Neural cell (in vitro differentiated cells): ENCODE data around the gene NTMT1. TPM values are rescaled to one million over a fixed set of nuclear protein-coding genes. Genes with fewer than 3 reads are reported as not detected.

Experiments
- H2AFZ ChIP-seq: fragments of 200-600, 300-800 bp; sonication (generic), shearing (Covaris generic); 2 replicates; pipeline ENCODE4 v1.6.0; 2014; ENCODE audit warnings: low read depth, mild to moderate bottlenecking, antibody characterized with exemption, low read length, moderate library complexity
- H3F3A ChIP-seq: fragments of 200-600 bp; shearing (Covaris generic); 2 replicates; pipeline ENCODE4 v1.6.1; 2016; ENCODE audit warnings: mild to moderate bottlenecking, moderate library complexity, mixed read lengths, antibody characterized with exemption, low read length; ENCODE audit not compliant: insufficient read depth, poor library complexity, severe bottlenecking
- H3K27ac ChIP-seq: fragments of 200-600, 300-800 bp; sonication (generic), shearing (Covaris generic); 2 replicates; pipeline ENCODE4 v1.5.1; 2014; ENCODE audit warnings: mild to moderate bottlenecking, low read length, moderate library complexity
- H3K27me3 ChIP-seq: fragments of 300-800, 200-600 bp; sonication (generic), shearing (Covaris generic); 2 replicates; pipeline ENCODE4 v1.6.0; 2014; ENCODE audit warnings: mild to moderate bottlenecking, low read depth, low read length, moderate library complexity; ENCODE audit not compliant: insufficient read depth
- H3K36me3 ChIP-seq: fragments of 300-800, 200-600 bp; sonication (generic), shearing (Covaris generic); 2 replicates; pipeline ENCODE4 v1.5.1; 2014; ENCODE audit warnings: mild to moderate bottlenecking, antibody characterized with exemption, low read length, moderate library complexity; ENCODE audit not compliant: insufficient read depth
- H3K4me2 ChIP-seq: fragments of 300-800, 200-600 bp; sonication (generic), shearing (Covaris generic); 2 replicates; pipeline ENCODE4 v1.6.0; 2014; ENCODE audit warnings: mild to moderate bottlenecking, low read length
- H3K4me3 ChIP-seq: fragments of 300-800, 200-600 bp; sonication (generic), shearing (Covaris generic); 2 replicates; pipeline ENCODE4 v1.5.1; 2014; ENCODE audit warnings: mild to moderate bottlenecking, low read length, moderate library complexity
- H3K79me2 ChIP-seq: fragments of 200-600 bp; shearing (Covaris generic); replicated peaks from 2 replicates; pipeline ENCODE4 v1.6.0; 2014; ENCODE audit warnings: mild to moderate bottlenecking, low read length, moderate library complexity; ENCODE audit not compliant: insufficient read depth
- H3K9ac ChIP-seq: fragments of 300-800, 200-600 bp; sonication (generic), shearing (Covaris generic); 2 replicates; pipeline ENCODE4 v1.6.1; 2016; ENCODE audit warnings: mild to moderate bottlenecking, low read length, mixed read lengths
- H3K9me2 ChIP-seq: fragments of 200-600 bp; shearing (Covaris generic); 2 replicates; pipeline ENCODE4 v1.6.1; 2016; ENCODE audit warnings: mild to moderate bottlenecking, low read length, mixed read lengths; ENCODE audit not compliant: insufficient read depth
- H3K9me3 ChIP-seq: fragments of 200-600, 300-800 bp; sonication (generic), shearing (Covaris generic); 2 replicates; pipeline ENCODE4 v1.6.1; 2016; ENCODE audit warnings: mild to moderate bottlenecking, mixed run types, low read length, moderate library complexity, mixed read lengths
- H4K20me1 ChIP-seq: fragments of 200-600 bp; shearing (Covaris generic); 2 replicates; pipeline ENCODE4 v1.6.1; 2016; ENCODE audit warnings: mild to moderate bottlenecking, mixed run types; ENCODE audit not compliant: insufficient read depth
- CTCF ChIP-seq: fragments of 450-650 bp; IDR thresholded peaks from 2 replicates; pipeline ENCODE4 v1.5.1; 2014; ENCODE audit warnings: antibody characterized with exemption, mild to moderate bottlenecking, moderate library complexity; ENCODE audit not compliant: poor library complexity, severe bottlenecking
- EP300 ChIP-seq: fragments of 450-650 bp; conservative IDR thresholded peaks from 2 replicates; pipeline ENCODE4 v1.6.1; 2014; ENCODE audit warnings: antibody characterized with exemption, mild to moderate bottlenecking, moderate library complexity; ENCODE audit not compliant: poor library complexity, severe bottlenecking
- EZH2 ChIP-seq: fragments of 200-600, 300-800 bp; shearing (Covaris generic), sonication (generic); IDR thresholded peaks from 2 replicates; pipeline ENCODE4 v1.6.1; 2014; ENCODE audit warnings: antibody characterized with exemption, low read length, borderline replicate concordance, mild to moderate bottlenecking; ENCODE audit not compliant: insufficient read depth, poor library complexity, severe bottlenecking
- MXI1 ChIP-seq: fragments of 450-650 bp; conservative IDR thresholded peaks from 2 replicates; pipeline ENCODE4 v1.6.1; 2014; ENCODE audit warnings: antibody characterized with exemption, mild to moderate bottlenecking; ENCODE audit not compliant: poor library complexity, severe bottlenecking
- POLR2AphosphoS5 ChIP-seq: IDR thresholded peaks from 2 replicates; pipeline ENCODE4 v1.6.1; 2012
- RAD21 ChIP-seq: fragments of 450-650 bp; conservative IDR thresholded peaks from 2 replicates; pipeline ENCODE4 v1.6.1; 2014; ENCODE audit warnings: antibody characterized with exemption, mild to moderate bottlenecking, moderate library complexity
- REST ChIP-seq: IDR thresholded peaks from 2 replicates; pipeline ENCODE4 v1.6.1; 2012; ENCODE audit warnings: borderline replicate concordance
- SMC3 ChIP-seq: fragments of 450-650 bp; conservative IDR thresholded peaks from 2 replicates; pipeline ENCODE4 v1.6.1; 2014; ENCODE audit warnings: antibody characterized with exemption, mild to moderate bottlenecking, moderate library complexity; ENCODE audit not compliant: poor library complexity
- TAF1 ChIP-seq: IDR thresholded peaks from 2 replicates; pipeline ENCODE4 v1.6.1; 2012; ENCODE audit warnings: low read depth
- polyA plus RNA-seq: library from polyadenylated mRNA; depleted of rRNA; stranded (reverse); fragments of >200 nt; gene quantifications from 2 replicates; pipeline ENCODE4 v1.2.3, GENCODE V29; 2014

Gene NTMT1
- polyA plus RNA-seq, 1 donor from 2014 or later: 35.9 TPM

- Histone ChIP-seq H3F3A (no peaks in the 10 kb centered on the region), H3K4me3 (no peak overlapping the region), H3K9me3 (no peaks in the 10 kb centered on the region), H4K20me1 (no peaks in the 10 kb centered on the region), H3K4me2 (no peak overlapping the region), H3K27me3 (no peaks in the 10 kb centered on the region), H3K9ac (no peak overlapping the region), H2AFZ (no peak overlapping the region), H3K27ac (no peak overlapping the region), H3K79me2 (no peaks in the 10 kb centered on the region), H3K9me2 (no peaks in the 10 kb centered on the region), H3K36me3 (no peaks in the 10 kb centered on the region)
- TF ChIP-seq RAD21: no peak
- TF ChIP-seq POLR2AphosphoS5: no peak
- no peak for TF ChIP-seq SMC3
- TF ChIP-seq REST: no peak
- TF ChIP-seq CTCF: no peak
- no peak for TF ChIP-seq MXI1
- TF ChIP-seq EZH2: no peak
- TF ChIP-seq EP300: no peak
- TF ChIP-seq TAF1: no peak
These were observed 40.6 kb upstream of the NTMT1 start for GRCh38 chr9:129585352-129585751.

DNA sequence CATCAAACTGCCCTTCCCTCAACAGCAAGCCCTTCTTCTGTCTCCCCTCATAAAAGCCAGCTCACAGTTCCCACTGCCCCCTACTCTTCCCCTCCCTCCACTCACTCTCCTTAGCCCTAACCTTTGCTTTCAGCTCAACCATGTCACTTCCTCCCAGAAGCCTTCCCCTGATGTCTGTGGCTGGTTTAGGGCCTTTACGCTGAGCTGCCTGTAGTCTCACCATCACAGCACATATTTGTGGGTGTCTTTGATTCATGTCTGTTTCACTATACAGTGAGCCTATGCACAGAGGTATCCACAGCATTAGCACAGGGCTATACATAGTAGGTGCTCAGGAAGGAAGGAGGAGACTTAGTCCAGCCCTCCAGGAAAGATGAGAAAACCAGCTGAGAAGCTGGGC, 39.7 kb upstream of the NTMT1 start:
- Histone ChIP-seq H2AFZ (no peak overlapping the region), H3K27ac (no peak overlapping the region), H3F3A (no peaks in the 10 kb centered on the region), H3K9ac (no peak overlapping the region), H3K9me3 (no peaks in the 10 kb centered on the region), H3K27me3 (no peaks in the 10 kb centered on the region), H3K36me3 (no peaks in the 10 kb centered on the region), H3K4me3 (no peak overlapping the region), H3K79me2 (no peaks in the 10 kb centered on the region), H4K20me1 (no peaks in the 10 kb centered on the region), H3K4me2 (no peak overlapping the region), H3K9me2 (no peaks in the 10 kb centered on the region)
- no peak for TF ChIP-seq CTCF
- TF ChIP-seq EZH2: no peak
- no peak for TF ChIP-seq POLR2AphosphoS5
- no peak for TF ChIP-seq EP300
- no peak for TF ChIP-seq TAF1
- TF ChIP-seq SMC3: no peak
- TF ChIP-seq REST: no peak
- TF ChIP-seq MXI1: no peak
- TF ChIP-seq RAD21: no peak
